C4-2B (cell line): ENCODE measurements around the gene COQ2.

ENCODE experiments used
- CTCF ChIP-seq: fragments of 450-650 bp; conservative IDR thresholded peaks from 2 replicates; pipeline ENCODE4 v1.5.1; 2017; ENCODE audit warnings: mild to moderate bottlenecking
- ZFX ChIP-seq: fragments of 450-650 bp; IDR thresholded peaks from 2 replicates; pipeline ENCODE4 v1.6.1; 2017

DNA sequence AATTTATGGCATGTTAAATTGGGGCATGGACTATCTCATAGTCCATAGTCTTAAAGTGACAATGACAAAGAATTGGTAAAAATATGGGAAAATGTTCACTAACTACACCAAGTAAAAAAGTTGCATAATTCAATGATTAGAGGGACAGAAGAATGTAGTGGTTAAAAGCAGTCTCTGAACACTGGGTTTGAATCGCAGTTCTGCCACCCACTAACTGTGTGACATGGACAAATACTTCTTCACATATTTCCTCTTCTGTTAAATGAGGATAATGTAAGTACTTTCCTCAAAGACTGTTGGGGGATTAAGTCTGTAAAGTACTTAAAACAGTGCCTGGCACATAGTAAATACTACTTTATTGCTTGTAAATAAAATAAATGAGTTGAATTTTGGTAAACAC, 15.3 kb downstream of the COQ2 start:
- TF ChIP-seq CTCF (no peak), ZFX (no peak)
